Lower leg skin (tissue), 4 donors: ENCODE measurements around the gene SERPINA10. TPM values are rescaled to one million over a fixed set of nuclear protein-coding genes. Genes with fewer than 3 reads are reported as not detected.

Experiments
- DNase-seq, 2 donors: peaks; one replicate each; pipeline ENCODE4 v3.0.0-alpha.2; 2019; ENCODE audit warnings: low spot score in 2 of 2
- H3K4me3 ChIP-seq: fragments of 200-600 bp; sonication (generic); 2 replicates; pipeline ENCODE4 v1.5.1; 2017; ENCODE audit warnings: mild to moderate bottlenecking, low read depth; ENCODE audit not compliant: poor library complexity, severe bottlenecking
- POLR2A ChIP-seq, 2 donors: fragments of 450-650 bp; IDR thresholded peaks; one replicate each; pipeline ENCODE4 v1.6.1; 2016 to 2017; ENCODE audit warnings: antibody characterized with exemption in 2 of 2, mild to moderate bottlenecking in 1 of 2, moderate library complexity in 1 of 2
- WGBS, 2 donors: methylation state at CpG; one replicate each; pipeline ENCODE4 v1.1.5; 2018; 5-methylcytosine and 5-hydroxymethylcytosine counted together
- intact Hi-C: fragments of 100-400 bp; cut with DNase I; formaldehyde crosslinking; loops from one replicate; pipeline ENCODE4 v1.15.0; 2023; ENCODE audit warnings: low total_unique reads
- total RNA-seq, 4 donors: library from RNA; depleted of rRNA; stranded (reverse); fragments of >200 nt; gene quantifications; one replicate each; pipeline ENCODE4 v1.1.0, GENCODE V29; 2016
- TF ChIP-seq, protein P1 (sequence below), 3 donors: fragments of 450-650 bp; IDR thresholded peaks; one replicate each; pipeline ENCODE4 v1.5.1; 2016; ENCODE audit warnings: antibody characterized with exemption in 3 of 3, mild to moderate bottlenecking in 3 of 3, moderate library complexity in 2 of 3

The SERPINA10 gene
- total RNA-seq, 4 donors from 2014 or later = not detected

DNA sequence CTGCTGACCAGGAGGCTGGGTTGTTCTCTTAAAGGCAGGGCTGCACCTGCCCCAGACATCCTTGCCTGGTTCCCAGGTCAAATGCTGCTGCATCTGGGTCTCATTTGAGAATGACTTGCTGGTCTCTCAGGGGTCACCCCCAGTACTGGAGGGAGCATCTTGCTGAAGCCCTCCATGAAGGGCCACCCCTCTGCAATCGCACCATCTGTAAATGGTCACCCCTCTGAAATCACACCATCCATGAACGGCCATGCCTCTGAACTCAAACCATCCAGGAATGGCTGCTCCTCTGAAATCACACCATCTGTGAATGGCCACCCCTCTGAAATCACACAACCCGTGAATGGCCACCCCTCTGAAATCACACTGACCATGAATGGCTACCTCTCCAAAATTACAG is 37.4 kb upstream of the SERPINA10 start:
- DNase-seq = no peak
- 79 to 81% methylated on average over 3 of the region's 3 CpGs for WGBS, 2 donors
- no peak for TF ChIP-seq POLR2A (IDR thresholded peaks at IDR 0.05)
- TF ChIP-seq, protein P1, sequence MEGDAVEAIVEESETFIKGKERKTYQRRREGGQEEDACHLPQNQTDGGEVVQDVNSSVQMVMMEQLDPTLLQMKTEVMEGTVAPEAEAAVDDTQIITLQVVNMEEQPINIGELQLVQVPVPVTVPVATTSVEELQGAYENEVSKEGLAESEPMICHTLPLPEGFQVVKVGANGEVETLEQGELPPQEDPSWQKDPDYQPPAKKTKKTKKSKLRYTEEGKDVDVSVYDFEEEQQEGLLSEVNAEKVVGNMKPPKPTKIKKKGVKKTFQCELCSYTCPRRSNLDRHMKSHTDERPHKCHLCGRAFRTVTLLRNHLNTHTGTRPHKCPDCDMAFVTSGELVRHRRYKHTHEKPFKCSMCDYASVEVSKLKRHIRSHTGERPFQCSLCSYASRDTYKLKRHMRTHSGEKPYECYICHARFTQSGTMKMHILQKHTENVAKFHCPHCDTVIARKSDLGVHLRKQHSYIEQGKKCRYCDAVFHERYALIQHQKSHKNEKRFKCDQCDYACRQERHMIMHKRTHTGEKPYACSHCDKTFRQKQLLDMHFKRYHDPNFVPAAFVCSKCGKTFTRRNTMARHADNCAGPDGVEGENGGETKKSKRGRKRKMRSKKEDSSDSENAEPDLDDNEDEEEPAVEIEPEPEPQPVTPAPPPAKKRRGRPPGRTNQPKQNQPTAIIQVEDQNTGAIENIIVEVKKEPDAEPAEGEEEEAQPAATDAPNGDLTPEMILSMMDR (IDR thresholded peaks at IDR 0.05) = no peak
- intact Hi-C loops = no loop called here
- no peak overlapping the region for H3K4me3 ChIP-seq

DNA sequence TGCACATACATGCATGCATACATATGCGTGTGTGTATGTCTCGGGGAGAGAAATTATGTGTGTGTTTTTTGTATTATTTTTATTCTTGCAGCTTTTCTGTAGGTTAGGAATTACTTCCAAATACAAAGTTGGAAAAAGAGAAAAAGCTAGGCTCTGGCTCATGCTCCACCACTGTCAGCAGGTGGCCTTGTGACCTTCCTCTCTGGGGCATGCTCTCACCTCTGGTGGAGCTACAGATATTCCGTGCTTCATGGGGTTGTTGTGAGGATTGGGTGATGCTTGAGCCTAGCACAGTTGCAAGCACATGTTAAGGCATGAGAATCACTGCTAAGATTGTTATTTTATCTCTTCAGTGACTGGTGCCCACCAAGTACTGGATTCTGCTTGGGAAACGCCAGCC is 36.8 kb upstream of the SERPINA10 start:
- intact Hi-C loops = no loop called here
- TF ChIP-seq, protein P1 (IDR thresholded peaks at IDR 0.05) = no peak
- TF ChIP-seq POLR2A (IDR thresholded peaks at IDR 0.05) = no peak
- 90 to 94% methylated on average over 4 of the region's 4 CpGs for WGBS, 2 donors
- DNase-seq = no peak
- no peak overlapping the region for H3K4me3 ChIP-seq

DNA sequence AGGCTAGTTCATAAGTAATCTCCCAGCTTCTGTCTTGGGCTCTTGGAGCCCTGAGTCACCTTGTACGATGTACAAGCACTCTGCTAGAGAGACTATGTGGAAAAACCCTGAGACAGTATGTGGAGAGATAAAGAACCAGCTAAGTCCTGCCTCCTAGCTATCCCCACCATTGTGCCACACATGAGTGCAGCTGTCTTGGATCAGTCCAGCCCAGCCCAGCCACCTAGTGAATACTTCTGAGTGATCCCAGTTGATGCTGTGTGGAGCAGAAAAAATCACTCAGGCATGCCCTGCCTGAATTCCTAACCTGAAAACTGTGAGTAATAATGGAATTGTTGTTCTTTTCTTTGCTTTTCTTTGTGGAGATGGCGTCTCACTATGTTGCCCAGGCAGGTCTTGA is 35.1 kb upstream of the SERPINA10 start:
- 83 to 91% methylated on average over 2 of the region's 2 CpGs for WGBS, 2 donors
- TF ChIP-seq, protein P1 (IDR thresholded peaks at IDR 0.05) = no peak
- TF ChIP-seq POLR2A (IDR thresholded peaks at IDR 0.05) = no peak

DNA sequence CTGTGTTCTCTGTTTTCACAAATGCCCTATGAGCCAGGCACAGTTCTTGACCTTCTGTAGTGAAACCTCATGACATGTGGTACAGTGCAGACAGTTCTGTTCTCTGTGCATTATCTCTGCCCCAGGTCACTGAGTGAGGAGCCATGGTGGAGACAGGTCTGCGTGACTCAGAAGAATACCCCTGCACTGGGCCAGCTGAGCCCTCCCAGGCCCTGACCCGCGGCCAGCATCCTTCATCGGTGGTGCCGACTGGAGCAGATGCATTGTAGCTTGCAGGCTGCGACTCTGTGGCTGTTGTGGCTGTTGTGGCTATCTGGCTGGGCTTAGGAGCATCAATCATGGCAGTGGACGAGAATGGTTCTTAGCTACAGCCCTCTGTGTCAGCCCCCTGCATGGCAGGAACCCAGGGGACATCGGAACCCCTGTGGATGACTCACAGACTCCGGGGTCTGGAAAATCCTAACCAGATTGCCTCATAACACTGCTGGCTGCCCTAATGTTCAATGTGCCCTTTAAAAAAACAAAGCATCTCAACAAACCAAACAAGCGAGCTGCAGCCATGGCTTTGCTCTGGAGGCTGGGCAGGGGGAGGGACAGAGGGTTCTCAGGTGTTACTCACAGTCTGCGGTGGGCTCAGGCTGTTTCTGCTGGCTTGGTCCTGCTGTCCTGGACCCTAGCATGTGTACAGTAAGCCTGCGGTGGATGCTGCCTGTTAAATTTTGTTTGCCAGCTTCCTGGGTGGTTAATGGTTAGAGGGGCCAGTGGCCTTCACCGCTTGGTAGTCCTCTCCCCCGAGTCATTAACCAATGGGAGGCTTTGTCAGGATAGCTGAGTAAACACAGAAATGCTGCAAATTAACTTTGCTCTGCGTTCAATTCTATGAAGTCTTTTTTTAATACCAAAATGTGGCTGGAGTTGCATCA is 29.8 kb upstream of the SERPINA10 start, which contains the start of gene SERPINA6:
SERPINA6 (minus strand) TSS at position 689 of the 923 bp plus-strand sequence. CDS start 8,688 bp downstream, outside the sequence.
- 68 to 79% methylated on average over 15 of the region's 15 CpGs for WGBS, 2 donors
- no peak within 1 kb of the TSS for H3K4me3 ChIP-seq
- no peak for DNase-seq
- TF ChIP-seq, protein P1 (IDR thresholded peaks at IDR 0.05) = no peak
- no peak for TF ChIP-seq POLR2A (IDR thresholded peaks at IDR 0.05)
- intact Hi-C loops = no loop called here

More for the DNA sequence above, 35.1 kb upstream of the SERPINA10 start:
- intact Hi-C loops = no loop called here
- no peak for DNase-seq
- no peak overlapping the region for H3K4me3 ChIP-seq

DNA sequence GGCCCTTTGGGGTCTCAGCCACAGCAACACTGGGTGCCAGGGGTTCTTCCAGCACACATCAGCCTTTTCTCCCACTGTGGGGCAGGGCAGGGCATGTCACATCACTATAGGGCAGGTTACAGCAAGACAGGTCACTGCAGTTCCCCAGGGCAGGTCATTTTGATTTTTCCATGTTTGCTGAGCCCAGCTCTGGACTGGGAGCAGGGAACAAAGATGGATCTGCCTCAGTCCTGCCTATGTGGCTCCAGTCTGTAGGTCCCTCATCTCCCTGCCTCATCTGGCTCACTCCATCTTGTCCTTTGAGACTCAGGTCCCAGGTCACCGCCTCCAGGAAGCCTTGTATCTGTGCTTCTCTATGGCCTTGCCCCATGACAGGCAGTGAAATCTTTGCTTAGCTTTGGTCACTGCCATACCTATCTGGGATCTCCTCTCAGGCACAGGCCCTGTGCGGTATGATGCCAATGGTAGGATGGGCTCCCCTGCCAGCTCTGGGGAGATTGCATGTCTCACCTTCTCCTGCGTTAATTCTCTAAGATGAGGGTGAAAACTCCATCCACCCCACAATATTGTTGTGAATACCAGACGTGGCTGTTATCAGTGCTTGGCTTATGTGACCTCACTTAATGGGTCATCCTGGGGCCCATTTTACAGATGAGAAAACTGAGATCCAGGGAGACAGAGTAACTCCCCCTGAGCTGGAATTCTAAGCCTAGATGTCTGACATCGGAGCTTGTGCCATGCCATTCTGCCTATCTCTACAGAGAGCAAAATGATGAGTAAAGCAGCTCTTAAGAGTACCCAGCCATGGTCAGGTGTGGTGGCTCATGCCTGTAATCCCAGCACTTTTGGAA is 28.6 kb upstream of the SERPINA10 start:
- intact Hi-C loops = no loop called here
- TF ChIP-seq POLR2A (IDR thresholded peaks at IDR 0.05) = no peak
- TF ChIP-seq, protein P1 (IDR thresholded peaks at IDR 0.05) = no peak
- no peak for DNase-seq
- 86 to 92% methylated on average over 5 of the region's 5 CpGs for WGBS, 2 donors
- no peak overlapping the region for H3K4me3 ChIP-seq
